Sigmoid colon (tissue), 7 donors: ENCODE measurements around the gene C16orf46. TPM values are rescaled to one million over a fixed set of nuclear protein-coding genes. Genes with fewer than 3 reads are reported as not detected.
A peak's percentile ranks its signal among the peaks of the same experiment; 100 is the strongest.

Source experiments
- DNase-seq: peaks from one replicate; pipeline ENCODE4 v3.0.0-alpha.2; 2019
- H3K27ac ChIP-seq, 4 donors: fragments of 200-600 bp; sonication (generic); one replicate each; pipeline ENCODE4 v1.5.1; 2016 to 2019; ENCODE audit warnings: mild to moderate bottlenecking in 1 of 4
- H3K27me3 ChIP-seq, 3 donors: fragments of 200-600 bp; sonication (generic); one replicate each; pipeline ENCODE4 v1.5.1; 2019; ENCODE audit warnings: mild to moderate bottlenecking in 1 of 3
- H3K36me3 ChIP-seq, 4 donors: fragments of 200-600 bp; sonication (generic); one replicate each; pipeline ENCODE4 v1.5.1; 2016 to 2019
- H3K4me1 ChIP-seq, 4 donors: fragments of 200-600 bp; sonication (generic); one replicate each; pipeline ENCODE4 v1.5.1; 2017 to 2019
- H3K4me3 ChIP-seq, 4 donors: fragments of 200-600 bp; sonication (generic); one replicate each; pipeline ENCODE4 v1.5.1; 2017 to 2019; ENCODE audit warnings: mild to moderate bottlenecking in 2 of 4, moderate library complexity in 1 of 4
- H3K9me3 ChIP-seq, 4 donors: fragments of 200-600 bp in 3 of 4; sonication (generic) in 3 of 4; one replicate each; pipeline versions ENCODE4 v1.5.1 to v1.6.1; 2013 to 2019
- CTCF ChIP-seq, 4 experiments: fragments of 450-650 bp in 3 of 4; fragments of 200-600 bp in 1 of 4; IDR thresholded peaks; one replicate each; pipeline ENCODE4 v1.5.1; 2016 to 2019; ENCODE audit warnings: antibody characterized with exemption in 4 of 4, mild to moderate bottlenecking in 3 of 4, moderate library complexity in 2 of 4
- EP300 ChIP-seq, 4 donors: sonication (generic); formaldehyde crosslinking; IDR thresholded peaks; one replicate each; pipeline ENCODE4 v1.6.1; 2017; ENCODE audit warnings: antibody characterized with exemption in 4 of 4
- POLR2A ChIP-seq, 2 donors: fragments of 450-650 bp; IDR thresholded peaks; one replicate each; pipeline ENCODE4 v1.6.1; 2016; ENCODE audit warnings: antibody characterized with exemption in 2 of 2, mild to moderate bottlenecking in 2 of 2, moderate library complexity in 2 of 2
- POLR2AphosphoS5 ChIP-seq, 4 donors: sonication (generic); formaldehyde crosslinking; IDR thresholded peaks; one replicate each; pipeline ENCODE4 v1.6.1; 2017; ENCODE audit warnings: antibody characterized with exemption in 4 of 4
- WGBS, 2 donors: extraction: QIAGEN DNeasy Blood & Tissue Kit; methylation state at CpG; one replicate each; pipeline ENCODE4 v1.1.7; 2013; 5-methylcytosine and 5-hydroxymethylcytosine counted together
- intact Hi-C: fragments of 100-400 bp; cut with DNase I; formaldehyde crosslinking; loops from one replicate; pipeline ENCODE4 v1.15.1; 2023
- polyA plus RNA-seq, 3 donors: library from polyadenylated mRNA; stranded (reverse); fragments of 200-250 nt; gene quantifications; one replicate each; pipeline ENCODE4 v1.2.3, GENCODE V29; 2013
- total RNA-seq, 4 donors: library from RNA; depleted of rRNA; stranded (reverse); fragments of >200 nt; gene quantifications; one replicate each; pipeline ENCODE4 v1.1.0, GENCODE V29; 2016
- donor health status: healthy with polysubstance abuse.
- donor health status: Bipolar disorder and iron deficiency.
- donor health status: healthy.

C16orf46 gene
- total and polyA plus RNA-seq, 7 donors = 0.27 to 1.1 (median 1.1) TPM; not detected in 4

GRCh38 chr16:81105946-81106345, 28.9 kb upstream of the C16orf46 start:
- H3K9me3 ChIP-seq = no peaks in the 10 kb centered on the region
- DNase-seq = no peak
- no peak overlapping the region for H3K27ac ChIP-seq
- WGBS, 2 donors = 89 to 93% methylated on average over 1 of the region's 1 CpG
- H3K36me3 ChIP-seq = no peaks in the 10 kb centered on the region
- H3K4me3 ChIP-seq = no peak overlapping the region
- no peaks in the 10 kb centered on the region for H3K27me3 ChIP-seq
- H3K4me1 ChIP-seq = no peaks in the 10 kb centered on the region
- intact Hi-C loops = no loop called here
- no peak for TF ChIP-seq POLR2AphosphoS5 (IDR thresholded peaks at IDR 0.05)
- no peak for TF ChIP-seq EP300 (IDR thresholded peaks at IDR 0.05)
- TF ChIP-seq POLR2A (IDR thresholded peaks at IDR 0.05) = no peak

GRCh38 chr16:81101702-81102101, 24.7 kb upstream of the C16orf46 start:
- no peak for DNase-seq
- H3K9me3 ChIP-seq = no peaks in the 10 kb centered on the region
- no peaks in the 10 kb centered on the region for H3K36me3 ChIP-seq
- H3K4me1 ChIP-seq = peaks cover 0 to 4% (median 0%) of the 10 kb centered on the region in 4 donors
- 91 to 93% methylated on average over 9 of the region's 9 CpGs for WGBS, 2 donors
- TF ChIP-seq POLR2A (IDR thresholded peaks at IDR 0.05) (no peak), POLR2AphosphoS5 (IDR thresholded peaks at IDR 0.05) (no peak), CTCF (IDR thresholded peaks at IDR 0.05) (no peak), EP300 (IDR thresholded peaks at IDR 0.05) (no peak)
- H3K27ac ChIP-seq = no peak overlapping the region
- no peak overlapping the region for H3K4me3 ChIP-seq
- no peaks in the 10 kb centered on the region for H3K27me3 ChIP-seq
- intact Hi-C loops = no loop called here

- no peak overlapping the region for H3K4me3 ChIP-seq
- intact Hi-C loops = loop anchor here (5.0 kb wide), 2 partner anchors 63 to 93 kb away; partner anchors contain the start of genes ATMIN, CENPN and CMC2
- H3K4me1 ChIP-seq = peaks cover 0 to 7% (median under 1%) of the 10 kb centered on the region in 4 donors
- no peaks in the 10 kb centered on the region for H3K27me3 ChIP-seq
- no peak for DNase-seq
- TF ChIP-seq EP300 (IDR thresholded peaks at IDR 0.05) (no peak), POLR2A (IDR thresholded peaks at IDR 0.05) (no peak), CTCF (IDR thresholded peaks at IDR 0.05) (no peak), POLR2AphosphoS5 (IDR thresholded peaks at IDR 0.05) (no peak)
- H3K27ac ChIP-seq = no peak overlapping the region
- H3K9me3 ChIP-seq = no peaks in the 10 kb centered on the region
- H3K36me3 ChIP-seq = no peaks in the 10 kb centered on the region
These were observed 22.9 kb upstream of the C16orf46 start for GRCh38 chr16:81099958-81100357.

GRCh38 chr16:81097230-81097629, 20.2 kb upstream of the C16orf46 start:
- Histone ChIP-seq H3K4me3 (peak overlapping the region in 1 of 4 donors; percentile 83), H3K9me3 (no peaks in the 10 kb centered on the region), H3K27ac (peak overlapping the region in 3 of 4 donors; percentile 42 to 85 (median 83)), H3K36me3 (no peaks in the 10 kb centered on the region), H3K4me1 (peaks cover 0 to 12% (median 2%) of the 10 kb centered on the region in 4 donors), H3K27me3 (no peaks in the 10 kb centered on the region)
- TF ChIP-seq POLR2A (IDR thresholded peaks at IDR 0.05) = no peak
- no peak for TF ChIP-seq EP300 (IDR thresholded peaks at IDR 0.05)
- TF ChIP-seq POLR2AphosphoS5 (IDR thresholded peaks at IDR 0.05) = no peak
- TF ChIP-seq CTCF (IDR thresholded peaks at IDR 0.05) = no peak
- intact Hi-C loops = loop anchor here (5.0 kb wide), 2 partner anchors 60 to 90 kb away; partner anchors contain the start of genes ATMIN, CENPN and CMC2
- WGBS, 2 donors = 97% methylated on average over 6 of the region's 6 CpGs
- DNase-seq = no peak

GRCh38 chr16:81096715-81097208, 19.7 kb upstream of the C16orf46 start:
- no peaks in the 10 kb centered on the region for H3K27me3 ChIP-seq
- H3K4me1 ChIP-seq = peaks cover 0 to 12% (median 2%) of the 10 kb centered on the region in 4 donors
- peak overlapping the region in 3 of 4 donors; percentile 75 to 90 (median 83) for H3K4me3 ChIP-seq
- TF ChIP-seq POLR2A (IDR thresholded peaks at IDR 0.05) (no peak), EP300 (IDR thresholded peaks at IDR 0.05) (no peak), CTCF (IDR thresholded peaks at IDR 0.05) (no peak), POLR2AphosphoS5 (IDR thresholded peaks at IDR 0.05) (no peak)
- H3K9me3 ChIP-seq = no peaks in the 10 kb centered on the region
- intact Hi-C loops = loop anchor here (1.0 to 5.0 kb wide), 3 partner anchors 19 to 89 kb away; partner anchors contain the start of genes ATMIN, C16orf46, CENPN and CMC2
- WGBS, 2 donors = 21 to 47% methylated on average over 8 of the region's 8 CpGs
- no peak for DNase-seq
- peak overlapping the region; percentile 42 to 85 (median 72) for H3K27ac ChIP-seq
- no peaks in the 10 kb centered on the region for H3K36me3 ChIP-seq
